Islet precursor cell (in vitro differentiated cells): ENCODE data around the gene KIF1B.
"Not testable (repeated sequence)": the region's sequence is repeated elsewhere in the genome, so short reads cannot be mapped to it uniquely, and the experiment has no call there.

ENCODE experiments used
- DNase-seq: peaks from one replicate; pipeline ENCODE4 v3.0.0-alpha.2; 2018

KIF1B gene

GRCh38 chr1:10196976-10197375 is 13.4 kb upstream of the KIF1B start:
- DNase-seq = no peak

GRCh38 chr1:10200620-10201019 is 9.8 kb upstream of the KIF1B start:
- DNase-seq = no peak

GRCh38 chr1:10204003-10204642 is 6.2 kb upstream of the KIF1B start:
- no peak for DNase-seq

DNA sequence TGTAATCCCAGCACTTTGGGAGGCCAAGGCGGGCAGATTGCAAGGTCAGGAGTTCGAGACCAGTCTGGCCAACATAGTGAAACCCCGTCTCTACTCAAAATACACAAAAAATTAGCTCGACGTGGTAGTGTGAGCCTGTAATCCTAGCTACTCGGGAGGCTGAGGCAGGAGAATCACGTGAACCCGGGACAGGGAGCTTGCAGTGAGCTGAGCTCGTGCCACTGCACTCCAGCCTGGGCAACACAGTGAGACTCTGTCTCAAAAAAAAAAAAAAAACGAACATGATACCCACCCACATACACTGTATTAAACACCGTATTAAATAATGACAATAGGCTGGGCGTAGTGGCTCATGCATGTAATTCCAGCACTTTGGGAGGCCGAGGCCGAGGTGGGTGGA is 5.2 kb upstream of the KIF1B start:
- DNase-seq = not testable (repeated sequence)

DNA sequence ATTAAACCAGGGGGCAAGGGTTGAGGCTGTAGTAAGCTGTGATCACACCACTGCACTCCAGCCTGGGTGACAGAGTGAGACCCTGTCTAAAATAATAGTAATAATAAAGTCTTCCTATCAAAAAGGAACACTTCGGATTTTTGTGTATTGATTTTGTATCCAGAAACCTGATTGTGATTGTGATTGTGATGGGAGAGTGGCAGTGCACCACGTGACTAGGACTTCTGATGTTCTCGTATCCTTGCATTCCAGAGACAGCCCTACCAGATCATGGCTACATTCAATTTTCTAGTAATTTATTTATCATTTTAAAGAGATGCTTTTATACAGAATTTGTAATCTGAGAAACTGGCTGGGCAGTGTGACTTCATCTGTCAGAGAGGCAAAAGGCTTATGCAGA is 2.6 kb upstream of the KIF1B start:
- DNase-seq = no peak

- DNase-seq = no peak
These were observed 1.8 kb upstream of the KIF1B start for GRCh38 chr1:10208537-10208936.

DNA sequence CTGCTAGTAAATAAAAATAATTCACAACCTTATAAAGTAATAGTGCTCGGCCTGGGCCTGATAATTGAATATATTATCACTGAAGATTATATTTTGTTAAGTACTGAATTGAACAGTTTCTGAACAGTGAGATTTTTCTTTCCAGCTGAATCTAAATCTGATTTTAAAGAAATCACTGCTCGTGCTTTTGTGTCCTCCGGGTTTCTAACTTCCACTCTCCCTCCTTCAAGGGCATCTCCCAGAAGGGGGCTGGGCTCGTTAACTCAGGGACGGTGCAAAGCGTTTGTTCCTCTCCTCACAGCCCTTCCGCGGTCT is 823 bp upstream of the KIF1B start:
- no peak for DNase-seq

DNA sequence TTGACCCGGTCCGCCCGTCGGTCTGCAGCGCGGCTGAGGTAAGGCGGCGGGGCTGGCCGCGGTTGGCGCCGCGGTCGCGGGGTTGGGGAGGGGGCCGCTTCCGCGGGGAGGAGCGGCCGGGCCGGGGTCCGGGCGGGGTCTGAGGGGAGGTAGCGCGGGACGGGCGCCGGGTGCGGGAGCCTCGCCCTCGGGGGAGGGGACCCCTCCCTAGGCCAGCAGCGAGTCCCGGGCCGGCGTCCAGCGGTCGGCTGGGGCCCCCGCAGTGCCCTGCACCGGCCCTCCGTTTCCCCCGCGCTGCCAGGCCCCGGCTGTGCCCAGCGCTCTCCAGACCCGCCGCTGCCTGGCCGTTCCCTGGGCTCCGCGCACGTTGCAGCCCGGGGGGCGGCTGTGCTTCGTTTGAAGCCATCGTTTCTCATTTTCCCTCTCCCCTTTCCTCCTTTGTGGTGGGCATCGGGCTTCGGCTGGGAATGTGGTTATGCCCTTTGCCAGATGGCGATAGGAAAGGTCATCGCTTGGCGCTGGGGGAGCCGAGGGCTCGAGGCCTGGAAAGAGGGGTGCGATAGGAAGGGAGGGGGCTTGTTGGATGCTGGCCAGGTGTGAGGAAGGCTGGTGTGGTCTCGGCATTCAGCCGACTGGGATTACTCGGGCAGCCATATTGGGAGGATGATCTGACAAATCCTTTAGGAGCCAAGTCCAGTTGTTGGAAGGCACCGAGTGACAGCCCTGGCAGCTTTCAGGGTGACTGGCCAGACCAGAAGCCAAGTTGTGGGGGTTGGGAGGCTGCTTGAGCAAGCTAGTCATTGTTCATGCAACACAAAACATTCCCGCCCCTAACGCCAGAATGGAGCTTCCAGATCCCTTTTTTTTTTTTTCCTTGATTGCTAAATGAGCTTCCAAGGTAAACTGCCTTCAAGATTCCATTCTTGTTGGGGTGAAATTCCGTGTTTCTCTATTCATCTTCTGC is 753 bp downstream of the KIF1B start:
- peak; percentile 85 for DNase-seq

DNA sequence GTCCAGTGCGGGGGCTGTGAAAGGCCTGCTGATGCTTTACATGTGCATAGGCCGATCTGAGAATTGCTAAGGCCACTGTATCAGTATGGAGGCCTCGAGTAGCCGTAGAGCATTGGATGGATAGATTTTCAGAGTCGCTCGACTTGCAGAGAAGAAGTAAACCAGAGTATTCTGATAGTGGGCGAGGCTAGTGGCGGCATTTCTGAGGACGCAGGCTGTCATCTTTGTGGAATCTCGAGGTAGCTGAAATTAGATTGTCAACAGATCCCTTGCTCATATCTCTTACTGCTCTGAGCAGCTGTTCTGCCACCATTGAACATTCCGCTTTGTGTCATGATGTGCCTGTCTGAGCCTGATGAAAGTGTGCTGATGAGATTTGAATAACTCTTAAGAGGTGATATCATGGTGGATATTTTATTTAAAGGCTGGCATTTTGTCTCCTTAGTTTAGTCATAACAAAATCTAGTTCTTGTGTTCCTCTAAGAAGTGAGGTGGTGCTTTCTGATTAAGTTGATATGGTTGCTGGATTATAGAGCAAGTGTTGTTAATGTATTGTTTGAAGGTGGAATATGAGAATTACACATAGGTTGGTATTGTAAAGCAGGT is 1.5 kb downstream of the KIF1B start:
- peak; percentile 64 for DNase-seq

DNA sequence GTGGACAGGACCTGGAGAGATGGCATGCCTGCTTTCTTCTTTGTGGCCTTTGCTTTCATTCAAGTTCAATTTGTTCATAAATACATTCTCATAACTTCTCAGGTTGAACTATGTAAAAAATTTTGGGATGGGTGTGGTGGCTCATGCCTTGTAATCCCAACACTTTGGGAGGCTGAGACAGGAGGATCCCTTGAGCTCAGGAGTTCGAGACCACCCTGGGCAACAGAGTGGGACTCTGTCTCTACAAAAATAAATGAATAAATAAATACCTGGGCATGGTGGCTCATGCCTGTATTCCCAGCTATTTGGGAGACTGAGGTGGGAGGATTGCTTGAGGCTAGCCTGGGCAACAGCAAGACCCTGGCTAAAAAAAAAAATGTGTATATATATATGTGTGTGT is 2.1 kb downstream of the KIF1B start:
- DNase-seq = no peak

GRCh38 chr1:10213186-10213705 is 2.9 kb downstream of the KIF1B start:
- no peak for DNase-seq

DNA sequence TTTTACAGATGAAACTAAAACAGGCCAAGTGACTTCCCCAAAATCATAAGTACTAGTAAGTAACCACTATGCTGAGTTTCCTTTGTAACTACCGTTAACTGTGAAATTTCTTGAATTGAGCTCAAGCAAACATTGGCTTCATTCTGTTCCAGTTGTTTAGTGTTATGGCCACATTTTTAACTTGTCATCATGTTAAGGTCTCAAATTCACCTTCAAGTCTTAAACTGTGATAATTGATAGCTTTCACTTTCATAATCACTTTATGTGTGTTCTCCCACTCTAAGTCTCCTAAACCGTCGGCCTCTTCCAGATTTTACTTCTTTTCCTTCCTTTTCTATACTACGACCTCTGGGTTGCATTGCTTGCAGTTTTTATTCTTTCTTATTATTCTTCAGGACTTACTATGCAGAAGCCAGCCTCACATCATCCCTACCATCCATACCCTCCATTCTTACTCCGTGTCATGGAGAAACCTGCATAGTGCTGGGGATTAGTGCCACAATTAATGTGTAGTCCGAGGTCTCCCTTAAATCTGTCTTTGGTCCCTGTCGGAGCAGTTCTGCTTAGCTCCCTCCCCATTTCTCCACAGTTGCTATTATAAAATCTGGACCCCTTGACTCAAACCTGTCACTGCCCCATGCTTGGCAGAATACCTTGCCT is 5.8 kb downstream of the KIF1B start:
- no peak for DNase-seq

DNA sequence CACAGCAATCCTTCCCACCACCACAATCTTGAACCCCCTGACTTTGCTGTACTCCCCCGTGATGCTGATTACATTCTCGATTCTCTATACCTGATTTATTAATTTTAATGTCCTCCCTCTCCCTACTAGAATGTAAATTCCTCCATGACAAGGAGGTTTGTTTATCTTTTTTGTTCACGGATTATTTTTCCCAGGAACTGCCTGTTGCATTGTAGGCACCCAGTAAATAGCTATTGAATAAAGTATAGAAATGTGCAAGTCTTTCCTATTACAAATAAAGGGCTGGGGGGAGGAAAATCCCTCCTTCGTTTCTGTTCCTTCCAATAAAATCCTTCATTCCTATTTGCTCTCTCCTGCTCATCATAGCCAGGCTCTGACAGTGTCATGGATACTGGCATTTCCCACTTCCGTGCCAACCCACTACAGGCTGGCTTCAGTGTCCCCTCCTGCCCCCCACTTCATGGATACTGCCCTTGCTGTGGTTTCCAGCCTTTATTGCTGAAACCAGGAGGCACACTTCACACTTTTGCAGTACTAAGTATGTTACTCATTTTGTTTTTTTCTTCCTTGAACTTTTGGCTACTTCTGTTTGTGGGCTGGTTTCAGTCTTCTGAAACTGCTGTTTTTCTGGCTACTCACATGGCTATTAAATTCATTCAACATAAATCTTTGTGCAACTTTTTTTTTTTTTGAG is 7.5 kb downstream of the KIF1B start:
- no peak for DNase-seq

DNA sequence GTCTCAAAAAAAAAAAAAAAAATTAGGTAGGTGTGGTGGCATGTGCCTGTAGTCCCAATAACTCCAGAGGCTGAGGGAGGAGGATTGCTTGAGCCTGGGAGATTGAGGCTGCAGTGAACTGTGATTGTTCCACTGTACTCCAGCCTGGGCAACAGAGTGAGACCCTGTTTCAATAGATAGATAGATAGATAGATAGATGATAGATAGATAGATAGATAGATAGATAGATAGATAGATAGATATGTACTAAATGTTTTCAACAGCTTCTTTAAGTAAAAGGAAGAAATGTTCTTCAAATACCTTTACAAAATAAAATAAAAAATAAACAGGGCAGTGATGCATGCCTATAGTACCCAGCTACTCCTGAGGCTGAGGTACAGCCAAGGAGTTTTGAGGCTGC is 9.8 kb downstream of the KIF1B start:
- no peak for DNase-seq

DNA sequence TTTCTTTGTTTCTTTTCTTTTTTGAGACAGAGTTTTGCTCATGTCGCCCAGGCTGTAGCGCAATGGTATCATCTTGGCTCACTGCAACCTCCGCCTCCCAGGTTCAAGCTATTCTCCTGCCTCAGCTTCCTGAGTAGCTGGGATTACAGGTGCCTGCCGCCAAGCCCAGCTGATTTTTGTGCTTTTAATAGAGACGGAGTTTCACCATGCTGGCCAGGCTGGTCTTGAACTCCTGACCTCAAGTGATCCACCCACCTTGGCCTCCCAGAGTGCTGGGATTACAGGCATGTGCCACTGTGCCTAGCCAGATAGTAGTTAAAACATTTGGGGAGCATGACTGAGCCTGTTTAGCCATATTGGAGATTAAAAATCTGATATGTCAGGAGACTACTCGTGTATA is 10.3 kb downstream of the KIF1B start:
- DNase-seq = not testable (repeated sequence)

DNA sequence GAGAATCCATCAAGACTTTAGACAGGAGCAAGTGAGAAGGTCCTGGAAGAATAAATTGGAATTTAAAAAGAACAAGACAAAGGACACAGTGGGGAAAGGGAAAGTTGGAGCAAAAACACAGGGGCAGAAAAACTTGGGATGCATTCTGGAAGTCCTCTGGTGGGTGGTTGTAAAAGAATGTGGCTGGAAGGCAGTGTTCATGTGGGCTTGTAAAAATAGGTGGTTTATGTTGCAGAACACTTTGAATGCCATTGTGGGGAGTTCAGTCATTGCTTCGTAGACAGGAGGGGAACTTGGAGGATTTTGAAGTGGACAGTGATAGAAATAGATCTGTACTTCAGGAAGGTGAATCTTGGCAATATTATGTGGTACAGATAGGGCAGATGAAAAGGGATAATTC is 15.2 kb downstream of the KIF1B start:
- DNase-seq = peak; percentile 55

DNA sequence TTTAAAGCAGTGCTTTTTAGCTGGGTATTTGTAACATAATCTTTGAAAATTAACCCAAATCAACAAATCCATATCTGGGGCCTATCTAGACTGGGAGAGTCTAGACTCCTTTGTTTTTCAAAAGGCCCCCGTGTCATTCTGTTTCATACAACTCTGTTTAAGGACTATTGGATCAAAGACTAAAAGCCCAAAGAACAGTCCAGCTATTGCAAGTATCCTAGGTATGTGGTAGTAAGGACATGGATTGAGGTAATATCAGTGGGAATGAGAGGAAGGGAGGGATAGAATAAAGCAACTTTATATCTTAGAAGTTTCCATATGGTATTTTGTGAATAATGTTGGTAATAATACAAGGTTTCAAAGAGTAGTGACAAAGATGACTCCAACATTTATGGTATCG is 18.2 kb downstream of the KIF1B start:
- DNase-seq = no peak

- no peak for DNase-seq
These were observed 19.5 kb downstream of the KIF1B start for GRCh38 chr1:10229903-10230302.

DNA sequence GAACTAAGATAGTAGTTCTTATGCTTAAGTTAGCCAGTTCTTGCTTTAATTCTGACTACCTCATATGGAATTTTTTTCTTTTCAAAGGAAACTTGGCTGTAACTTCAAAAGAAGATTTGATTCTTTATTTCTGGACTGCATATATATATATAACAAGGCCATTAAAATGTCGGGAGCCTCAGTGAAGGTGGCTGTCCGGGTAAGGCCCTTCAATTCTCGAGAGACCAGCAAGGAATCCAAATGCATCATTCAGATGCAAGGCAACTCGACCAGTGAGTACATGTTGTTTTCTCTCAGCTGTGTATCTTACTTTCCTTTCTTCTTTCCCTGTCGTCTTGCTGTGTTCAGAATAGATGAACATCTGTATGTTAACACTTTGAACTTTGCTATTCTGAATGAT is 21.8 kb downstream of the KIF1B start:
- no peak for DNase-seq

- no peak for DNase-seq
These were observed 26.2 kb downstream of the KIF1B start for GRCh38 chr1:10236405-10237156.

DNA sequence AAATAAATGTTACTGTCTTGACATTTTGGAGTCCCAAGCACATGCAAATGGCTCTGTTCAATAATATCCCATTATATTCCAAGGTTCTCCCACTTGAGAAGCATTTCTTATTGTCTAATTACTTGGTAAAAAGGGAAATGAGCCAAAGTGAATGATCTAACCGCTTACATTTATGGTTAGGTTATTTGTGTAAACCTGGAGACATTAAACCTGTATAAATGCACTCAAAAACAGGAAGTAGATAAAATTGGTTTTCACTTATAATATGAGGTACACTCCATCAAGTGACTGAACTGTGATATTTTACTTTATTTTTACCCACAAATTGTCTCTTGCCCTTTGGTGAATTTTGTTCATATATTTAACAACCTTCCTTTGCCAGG is 26.8 kb downstream of the KIF1B start:
- DNase-seq = no peak

GRCh38 chr1:10242135-10242534 is 31.8 kb downstream of the KIF1B start:
- no peak for DNase-seq
